HUES48 (cell line): ENCODE data around the gene TICRR.

ENCODE experiments used
- H3K27ac ChIP-seq: one replicate; pipeline ENCODE4 v1.7.0; 2013; ENCODE audit warnings: low read depth, low read length, inconsistent platforms
- H3K27me3 ChIP-seq: 2 replicates; pipeline ENCODE4 v1.6.1; 2013; ENCODE audit warnings: mild to moderate bottlenecking, low read length; ENCODE audit not compliant: control insufficient read depth, insufficient read depth
- H3K36me3 ChIP-seq: 2 replicates; pipeline ENCODE4 v1.6.1; 2013; ENCODE audit warnings: low read length; ENCODE audit not compliant: control insufficient read depth, insufficient read depth
- H3K4me1 ChIP-seq: 2 replicates; pipeline ENCODE4 v1.6.1; 2013; ENCODE audit warnings: mild to moderate bottlenecking, low read length; ENCODE audit not compliant: control insufficient read depth, insufficient read depth
- H3K4me3 ChIP-seq: 2 replicates; pipeline ENCODE4 v1.5.1; 2013; ENCODE audit warnings: mild to moderate bottlenecking, low read depth, low read length
- H3K9ac ChIP-seq: 2 replicates; pipeline ENCODE4 v1.6.1; 2013; ENCODE audit warnings: mild to moderate bottlenecking, low read depth, low read length, moderate library complexity
- H3K9me3 ChIP-seq: 2 replicates; pipeline ENCODE4 v1.6.1; 2013; ENCODE audit warnings: low read length; ENCODE audit not compliant: control insufficient read depth, insufficient read depth

Gene TICRR

DNA sequence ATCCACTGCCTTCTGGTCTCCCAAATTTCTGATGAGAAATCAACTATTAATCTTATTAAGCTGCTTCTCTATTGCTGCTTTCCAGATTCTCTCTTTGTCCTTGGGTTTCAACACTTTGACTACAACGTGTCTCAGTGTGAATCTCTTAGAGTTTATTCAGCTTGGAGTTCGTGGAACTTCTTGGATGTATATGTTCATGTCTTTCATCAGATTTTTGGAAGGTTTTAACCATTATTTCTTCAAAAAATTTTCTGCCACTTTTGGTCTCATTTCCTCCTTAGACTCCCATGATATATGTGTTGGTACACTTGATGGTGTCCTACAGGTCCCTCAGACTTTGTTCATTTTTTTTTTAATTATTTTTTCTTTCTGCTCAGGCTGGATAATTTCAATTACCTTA lies 36.0 kb downstream of the TICRR start:
- H3K4me1 ChIP-seq, result no peaks in the 10 kb centered on the region
- H3K4me3 ChIP-seq, result no peak overlapping the region
- no peak overlapping the region for H3K9ac ChIP-seq
- no peak overlapping the region for H3K27ac ChIP-seq
- H3K9me3 ChIP-seq, result no peaks in the 10 kb centered on the region
- no peaks in the 10 kb centered on the region for H3K27me3 ChIP-seq
- peaks cover 98% of the 10 kb centered on the region for H3K36me3 ChIP-seq

DNA sequence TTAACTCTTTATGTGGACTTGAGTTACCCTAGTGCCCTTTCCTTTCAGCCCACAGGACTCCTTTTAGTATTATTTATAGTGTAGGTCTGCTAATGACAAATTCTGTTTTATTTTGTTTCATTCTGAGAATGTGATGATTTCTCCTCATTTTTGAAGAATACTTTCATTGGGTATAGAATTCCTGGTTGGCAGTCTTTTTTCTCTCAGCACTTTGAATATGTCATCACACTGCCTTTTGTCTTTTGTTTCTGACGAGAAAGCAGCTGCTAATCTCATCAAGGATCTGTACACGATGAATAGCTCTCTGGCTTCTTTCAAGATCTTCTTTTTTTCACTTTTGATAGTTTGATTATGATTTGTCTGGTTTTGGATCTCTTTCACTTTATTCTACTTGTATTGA lies 37.8 kb downstream of the TICRR start:
- no peaks in the 10 kb centered on the region for H3K27me3 ChIP-seq
- H3K4me3 ChIP-seq, result no peak overlapping the region
- no peak overlapping the region for H3K27ac ChIP-seq
- H3K36me3 ChIP-seq, result peaks cover 97% of the 10 kb centered on the region
- H3K9me3 ChIP-seq, result no peaks in the 10 kb centered on the region
- H3K9ac ChIP-seq, result no peak overlapping the region
- no peaks in the 10 kb centered on the region for H3K4me1 ChIP-seq

DNA sequence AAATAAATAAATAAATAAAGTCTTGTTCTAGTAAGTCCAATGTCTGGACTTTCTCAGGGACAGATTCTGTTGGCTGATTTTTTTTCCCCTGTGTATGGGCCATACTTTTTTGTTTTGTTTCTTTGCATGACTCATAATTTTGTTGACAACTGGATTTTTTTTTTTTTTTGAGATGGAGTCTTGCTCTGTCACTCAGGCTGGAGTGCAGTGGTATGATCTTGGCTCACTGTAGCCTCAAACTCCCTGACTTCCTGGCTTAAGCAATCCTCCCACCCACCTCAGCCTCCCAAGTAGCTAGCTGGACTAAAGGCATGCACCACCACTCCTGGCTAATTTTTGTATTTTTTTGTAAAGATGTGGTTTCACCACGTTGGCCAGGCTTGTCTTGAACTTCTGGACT lies 38.9 kb downstream of the TICRR start:
- no peaks in the 10 kb centered on the region for H3K9me3 ChIP-seq
- no peak overlapping the region for H3K9ac ChIP-seq
- peaks cover 97% of the 10 kb centered on the region for H3K36me3 ChIP-seq
- no peaks in the 10 kb centered on the region for H3K4me1 ChIP-seq
- no peak overlapping the region for H3K4me3 ChIP-seq
- H3K27ac ChIP-seq, result no peak overlapping the region
- H3K27me3 ChIP-seq, result no peaks in the 10 kb centered on the region

DNA sequence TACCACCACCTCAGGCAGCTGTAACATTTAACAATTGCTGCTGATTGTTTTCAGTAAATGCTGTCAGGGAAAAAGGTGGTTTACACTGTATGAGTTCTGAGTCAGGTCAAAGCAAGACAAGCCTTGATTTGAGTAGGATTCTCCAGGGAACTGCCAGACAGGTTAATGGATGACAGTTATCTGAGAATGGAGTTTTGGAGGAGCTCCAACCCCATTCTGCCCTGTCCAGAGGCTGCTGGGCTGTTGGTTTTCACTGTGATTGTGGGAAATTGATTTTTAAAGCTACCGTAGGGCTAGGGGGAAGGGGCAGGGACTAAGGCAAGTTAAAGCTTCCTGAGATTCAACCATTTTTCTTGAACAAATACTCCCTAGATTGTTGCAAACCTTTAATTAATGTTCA lies 39.9 kb downstream of the TICRR start:
- H3K36me3 ChIP-seq, result peaks cover 97% of the 10 kb centered on the region
- no peak overlapping the region for H3K27ac ChIP-seq

DNA sequence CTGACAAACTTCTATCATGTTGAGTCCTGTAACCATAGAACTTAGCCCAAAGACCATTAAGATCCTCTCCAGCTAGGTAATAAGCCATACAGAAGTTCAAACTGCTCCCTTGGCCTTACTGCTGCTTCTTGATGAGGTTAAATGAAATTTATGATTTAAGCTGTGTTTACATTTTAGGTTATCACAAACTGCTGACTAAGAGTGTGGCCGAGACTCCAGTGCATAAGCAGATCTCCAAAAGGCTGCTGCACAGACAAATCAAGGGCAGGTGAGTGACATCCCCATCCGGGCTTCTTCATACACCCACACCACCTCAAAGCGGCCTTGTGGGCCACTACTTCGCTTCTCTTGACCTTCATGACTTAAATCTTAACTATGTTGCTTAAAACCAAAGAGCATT lies 41.0 kb downstream of the TICRR start:
- no peak overlapping the region for H3K27ac ChIP-seq
- H3K36me3 ChIP-seq, result peaks cover 96% of the 10 kb centered on the region
- no peaks in the 10 kb centered on the region for H3K27me3 ChIP-seq
- H3K4me3 ChIP-seq, result no peak overlapping the region
- no peaks in the 10 kb centered on the region for H3K4me1 ChIP-seq
- no peak overlapping the region for H3K9ac ChIP-seq
- no peaks in the 10 kb centered on the region for H3K9me3 ChIP-seq

More for the DNA sequence above, 39.9 kb downstream of the TICRR start:
- no peaks in the 10 kb centered on the region for H3K9me3 ChIP-seq
- H3K9ac ChIP-seq, result no peak overlapping the region
- no peaks in the 10 kb centered on the region for H3K4me1 ChIP-seq
- H3K27me3 ChIP-seq, result no peaks in the 10 kb centered on the region
- H3K4me3 ChIP-seq, result no peak overlapping the region

DNA sequence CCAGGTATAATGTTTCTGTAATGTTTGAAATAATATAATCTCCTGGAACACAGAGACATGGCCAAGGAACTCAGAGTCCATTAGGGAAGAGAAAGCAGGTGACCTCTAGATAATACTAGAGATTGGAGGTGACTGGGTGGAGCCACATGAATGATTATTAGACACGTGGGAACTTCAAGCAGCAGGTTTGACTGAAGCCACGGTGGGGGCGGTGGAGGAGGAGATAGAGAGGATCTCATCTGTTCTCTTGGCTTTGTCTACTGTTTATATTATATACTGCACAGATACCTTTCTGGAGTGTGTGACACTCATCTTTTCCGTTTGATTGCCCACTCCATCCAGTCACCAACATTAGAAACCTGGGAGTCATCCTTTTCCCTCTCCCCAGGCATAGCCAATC lies 46.3 kb downstream of the TICRR start:
- Histone ChIP-seq H3K27me3 (no peaks in the 10 kb centered on the region), H3K9me3 (no peaks in the 10 kb centered on the region), H3K4me1 (no peaks in the 10 kb centered on the region), H3K9ac (no peak overlapping the region), H3K4me3 (no peak overlapping the region), H3K36me3 (peaks cover 98% of the 10 kb centered on the region), H3K27ac (no peak overlapping the region)

DNA sequence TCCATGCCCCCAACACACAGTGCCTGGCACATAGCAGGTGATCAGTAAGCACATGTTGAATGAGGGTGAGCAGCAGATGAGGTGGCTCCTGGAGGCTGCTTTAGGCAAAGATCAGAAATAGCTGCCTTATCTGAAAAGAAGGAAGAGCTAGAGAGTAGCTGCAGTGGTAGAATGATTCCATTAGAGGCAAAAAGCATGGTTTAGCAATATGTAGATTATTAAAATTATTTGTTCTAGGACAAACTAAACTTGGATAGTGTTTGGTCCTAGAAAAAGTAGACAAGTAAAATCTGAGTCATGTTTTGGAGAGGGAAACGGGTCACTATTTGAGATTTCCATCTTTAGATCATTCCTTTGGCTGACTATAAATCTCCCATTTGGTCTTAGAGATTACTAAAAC lies 47.9 kb downstream of the TICRR start:
- Histone ChIP-seq H3K27me3 (no peaks in the 10 kb centered on the region), H3K9ac (no peak overlapping the region), H3K27ac (no peak overlapping the region), H3K36me3 (peaks cover 98% of the 10 kb centered on the region), H3K4me1 (no peaks in the 10 kb centered on the region), H3K4me3 (no peak overlapping the region), H3K9me3 (no peaks in the 10 kb centered on the region)

DNA sequence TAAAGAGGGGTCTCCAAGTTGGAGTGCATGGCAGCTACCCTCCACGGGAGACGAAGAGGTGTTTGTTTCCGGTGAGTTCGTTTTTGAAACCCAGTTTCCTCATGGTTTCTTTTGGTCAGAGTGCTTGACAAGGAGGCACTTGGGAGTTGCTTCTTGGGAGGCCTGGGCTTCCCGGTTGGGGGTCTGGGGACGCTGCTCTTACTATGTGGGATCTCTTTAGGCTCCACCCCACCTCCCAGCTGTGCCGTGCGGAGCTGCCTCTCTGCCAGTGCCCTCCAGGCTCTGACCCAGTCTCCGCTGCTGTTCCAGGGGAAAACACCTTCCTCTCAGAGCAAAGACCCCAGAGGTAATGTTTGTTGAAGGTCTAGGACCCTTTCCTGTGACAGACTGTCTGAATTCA lies 50.4 kb downstream of the TICRR start:
- Histone ChIP-seq H3K27me3 (no peaks in the 10 kb centered on the region), H3K4me1 (no peaks in the 10 kb centered on the region), H3K9me3 (no peaks in the 10 kb centered on the region), H3K27ac (no peak overlapping the region), H3K4me3 (no peak overlapping the region), H3K36me3 (peaks cover 97% of the 10 kb centered on the region), H3K9ac (no peak overlapping the region)

DNA sequence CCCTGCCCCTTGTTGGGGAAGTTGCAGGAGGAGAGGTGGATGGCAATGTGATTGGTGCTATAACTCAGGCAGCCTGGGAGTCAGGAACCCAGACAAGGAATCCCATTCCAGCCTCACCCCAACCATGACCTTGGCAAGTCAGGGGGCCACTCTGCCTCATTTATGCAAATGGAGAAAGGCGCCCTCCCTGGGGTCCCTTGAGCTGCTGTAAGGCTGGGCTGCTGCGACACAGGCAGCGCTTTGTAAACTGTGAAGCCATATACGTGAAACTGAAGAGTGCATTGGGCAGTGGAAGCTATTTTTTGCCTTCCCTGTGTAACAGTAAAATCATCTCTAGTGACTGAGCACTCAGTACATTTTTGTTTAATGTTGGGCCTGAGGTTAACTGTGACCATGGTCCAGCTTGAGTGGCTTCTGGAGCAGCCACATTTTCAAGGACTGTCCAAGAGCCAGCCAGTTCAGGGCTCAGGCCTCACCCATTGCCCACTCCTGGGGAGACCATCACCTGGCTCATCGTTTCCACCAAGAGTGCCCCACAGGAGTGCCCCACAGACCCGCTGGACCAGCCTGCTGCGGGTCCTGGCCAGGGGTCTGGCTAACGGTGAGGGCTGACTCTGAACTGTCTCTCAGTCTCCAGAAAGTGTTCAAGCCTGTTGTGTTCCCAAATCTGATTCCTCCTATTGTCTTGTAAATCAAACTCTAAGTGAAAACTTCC lies 52.1 kb downstream of the TICRR start:
- Histone ChIP-seq H3K27me3 (no peaks in the 10 kb centered on the region), H3K9me3 (0 out of 2 replicates have a peak, but pooled peaks cover 2% of the 10 kb centered on the region), H3K27ac (no peak overlapping the region), H3K36me3 (peaks cover 97% of the 10 kb centered on the region), H3K4me1 (no peaks in the 10 kb centered on the region), H3K9ac (no peak overlapping the region), H3K4me3 (no peak overlapping the region)

DNA sequence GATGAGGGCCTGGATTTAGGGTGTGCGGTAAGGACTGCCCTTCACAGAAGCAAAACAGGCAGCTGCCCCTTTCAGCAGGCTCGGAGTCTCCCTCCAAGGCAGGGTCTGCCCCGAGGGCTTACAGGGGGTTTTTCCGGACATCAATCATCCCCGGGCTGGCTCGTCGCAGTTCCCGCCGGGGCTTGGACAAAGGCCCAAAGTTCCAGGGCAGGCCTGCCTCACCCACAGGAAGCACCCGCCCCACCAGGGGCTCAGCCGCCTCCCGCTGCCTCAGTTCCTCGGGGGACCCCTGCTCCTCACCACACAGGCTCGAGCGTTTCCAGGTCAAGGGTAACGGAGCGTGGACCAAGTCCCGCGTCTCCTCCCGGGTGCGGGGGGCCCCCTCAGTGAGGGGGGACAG lies 53.0 kb downstream of the TICRR start:
- no peaks in the 10 kb centered on the region for H3K4me1 ChIP-seq
- peaks cover 96% of the 10 kb centered on the region for H3K36me3 ChIP-seq
- H3K27ac ChIP-seq, result no peak overlapping the region
- peaks cover 9% of the 10 kb centered on the region for H3K9me3 ChIP-seq
- no peak overlapping the region for H3K9ac ChIP-seq
- H3K27me3 ChIP-seq, result no peaks in the 10 kb centered on the region
- no peak overlapping the region for H3K4me3 ChIP-seq

DNA sequence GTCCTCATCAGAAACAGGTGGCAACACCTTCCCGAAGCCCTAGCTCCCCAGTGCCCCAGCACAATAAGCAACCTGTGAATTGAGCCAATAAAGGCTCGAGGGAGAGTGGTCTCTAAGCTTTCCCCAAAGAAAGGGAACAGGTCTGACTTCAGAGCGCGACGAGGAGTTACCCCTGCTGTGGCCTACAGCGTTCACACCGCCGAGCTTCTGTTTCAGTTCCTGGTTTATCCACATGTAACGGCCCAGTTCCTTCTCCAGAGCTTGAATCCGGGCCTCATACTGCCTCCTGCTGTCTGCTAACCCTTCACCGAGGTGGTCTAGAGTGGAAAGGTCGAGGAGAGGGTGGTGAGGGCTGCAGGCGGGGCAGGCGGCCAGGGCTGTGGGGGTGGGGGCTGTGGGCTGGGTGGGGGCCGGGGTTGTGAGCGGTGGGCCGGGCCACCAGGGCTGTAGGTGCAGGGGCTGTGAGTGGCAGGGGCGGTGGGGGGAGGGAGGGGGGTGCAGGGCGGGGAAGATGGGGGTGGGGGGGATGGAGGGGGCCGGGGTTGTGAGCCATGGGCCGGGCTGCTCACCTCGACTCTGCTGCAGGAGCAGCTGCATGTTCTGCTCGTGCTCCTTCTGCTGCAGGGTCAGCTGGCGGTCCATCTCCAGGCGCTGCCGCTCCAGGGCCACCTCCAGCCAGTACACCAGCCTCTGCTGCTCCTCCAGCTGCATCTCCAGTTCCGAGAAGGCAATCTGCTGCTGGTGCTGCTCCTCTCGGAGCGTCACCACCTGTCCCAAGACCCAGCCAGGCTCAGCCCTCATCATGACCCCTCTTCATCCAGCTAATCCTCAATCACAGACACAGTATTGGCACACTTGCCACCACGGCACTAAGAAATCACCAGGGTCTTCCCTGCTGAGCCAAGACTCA lies 53.8 kb downstream of the TICRR start:
- no peak overlapping the region for H3K4me3 ChIP-seq
- peaks cover 15% of the 10 kb centered on the region for H3K9me3 ChIP-seq
- H3K9ac ChIP-seq, result no peak overlapping the region
- peaks cover 94% of the 10 kb centered on the region for H3K36me3 ChIP-seq
- H3K4me1 ChIP-seq, result no peaks in the 10 kb centered on the region
- no peaks in the 10 kb centered on the region for H3K27me3 ChIP-seq
- H3K27ac ChIP-seq, result no peak overlapping the region
